Spleen (tissue), 7 donors: ENCODE results near the gene DOCK11.

ENCODE experiments used
- POLR2AphosphoS5 ChIP-seq, 3 donors: sonication (generic); formaldehyde crosslinking; IDR thresholded peaks; one replicate each; pipeline ENCODE4 v1.5.1; 2017; ENCODE audit warnings: antibody characterized with exemption in 3 of 3
- TF ChIP-seq, protein P1 (sequence below), 11 experiments: fragments of 200-600 bp in 7 of 11; fragments of 450-650 bp in 4 of 11; sonication (generic) in 4 of 11; IDR thresholded peaks in 8 of 11; conservative IDR thresholded peaks in 3 of 11; 1 replicate in 7 of 11; 2 replicates in 4 of 11; pipeline versions ENCODE4 v1.4.0 to v1.8.0; 2016 to 2021; ENCODE audit warnings: antibody characterized with exemption in 11 of 11, inconsistent platforms in 4 of 11, mild to moderate bottlenecking in 1 of 11
- donor health status: DM: no; HTN: no; CAD: no; lungs with moderate emphysema.
- donor health status: DM: no; HTN: no; CAD: no.
- donor health status: DM: no; HTN: no; CAD: no.

DNA sequence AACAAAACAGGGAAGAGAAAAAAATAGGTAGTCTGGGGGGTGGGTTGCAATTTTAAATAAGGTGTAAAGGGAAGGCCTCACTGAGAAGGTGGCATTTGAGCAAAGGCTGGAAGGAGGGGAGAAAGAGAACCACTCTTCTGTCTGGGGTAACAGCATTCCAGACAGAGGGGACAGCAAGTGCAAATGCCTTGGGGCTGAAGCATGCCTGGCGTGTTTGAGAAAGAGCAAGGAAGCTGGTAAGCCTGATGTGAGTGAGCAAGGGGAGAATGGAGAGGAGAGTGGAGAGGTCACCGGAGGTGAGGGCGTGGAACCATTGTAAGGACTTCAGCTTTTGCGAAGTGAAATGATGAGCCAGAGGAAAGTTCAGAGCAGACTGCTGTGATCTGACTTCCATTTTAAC, 19.7 kb upstream of the DOCK11 start:
- TF ChIP-seq, protein P1, sequence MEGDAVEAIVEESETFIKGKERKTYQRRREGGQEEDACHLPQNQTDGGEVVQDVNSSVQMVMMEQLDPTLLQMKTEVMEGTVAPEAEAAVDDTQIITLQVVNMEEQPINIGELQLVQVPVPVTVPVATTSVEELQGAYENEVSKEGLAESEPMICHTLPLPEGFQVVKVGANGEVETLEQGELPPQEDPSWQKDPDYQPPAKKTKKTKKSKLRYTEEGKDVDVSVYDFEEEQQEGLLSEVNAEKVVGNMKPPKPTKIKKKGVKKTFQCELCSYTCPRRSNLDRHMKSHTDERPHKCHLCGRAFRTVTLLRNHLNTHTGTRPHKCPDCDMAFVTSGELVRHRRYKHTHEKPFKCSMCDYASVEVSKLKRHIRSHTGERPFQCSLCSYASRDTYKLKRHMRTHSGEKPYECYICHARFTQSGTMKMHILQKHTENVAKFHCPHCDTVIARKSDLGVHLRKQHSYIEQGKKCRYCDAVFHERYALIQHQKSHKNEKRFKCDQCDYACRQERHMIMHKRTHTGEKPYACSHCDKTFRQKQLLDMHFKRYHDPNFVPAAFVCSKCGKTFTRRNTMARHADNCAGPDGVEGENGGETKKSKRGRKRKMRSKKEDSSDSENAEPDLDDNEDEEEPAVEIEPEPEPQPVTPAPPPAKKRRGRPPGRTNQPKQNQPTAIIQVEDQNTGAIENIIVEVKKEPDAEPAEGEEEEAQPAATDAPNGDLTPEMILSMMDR (IDR thresholded peaks at IDR 0.05 in 8 of 11, conservative IDR thresholded peaks at IDR 0.05 in 3 of 11): no peak
- TF ChIP-seq POLR2AphosphoS5 (IDR thresholded peaks at IDR 0.05): no peak
